Right ventricle myocardium inferior (tissue), 1 donor: ENCODE data around the gene KREMEN1. TPM values are rescaled to one million over a fixed set of nuclear protein-coding genes. Genes with fewer than 3 reads are reported as not detected.

ENCODE experiments used
- ATAC-seq: fragments of 200-7000 bp; cut with Tn5 transposase; one replicate; pipeline ENCODE4 v1.9.1; 2020; ENCODE audit warnings: mild to moderate bottlenecking, moderate library complexity
- DNase-seq: peaks from one replicate; pipeline ENCODE4 v3.0.0; 2021; ENCODE audit errors: missing footprints
- intact Hi-C: fragments of 100-400 bp; cut with DNase I; formaldehyde crosslinking; loops from one replicate; pipeline ENCODE4 v1.11.0; 2022
- total RNA-seq: library from RNA; stranded (reverse); fragmentation: NEBNext Ultra II Directional; extraction: Animal tissue kit (Norgen Biotek cat#: 25700); gene quantifications from one replicate; pipeline ENCODE4 v1.2.1, GENCODE V29; 2021
- donor health status: DM: no; HTN: yes; CAD: no; lungs with severe emphysema.

KREMEN1 gene
- total RNA-seq, 1 donor from 2014 or later = 48.8 TPM

DNA sequence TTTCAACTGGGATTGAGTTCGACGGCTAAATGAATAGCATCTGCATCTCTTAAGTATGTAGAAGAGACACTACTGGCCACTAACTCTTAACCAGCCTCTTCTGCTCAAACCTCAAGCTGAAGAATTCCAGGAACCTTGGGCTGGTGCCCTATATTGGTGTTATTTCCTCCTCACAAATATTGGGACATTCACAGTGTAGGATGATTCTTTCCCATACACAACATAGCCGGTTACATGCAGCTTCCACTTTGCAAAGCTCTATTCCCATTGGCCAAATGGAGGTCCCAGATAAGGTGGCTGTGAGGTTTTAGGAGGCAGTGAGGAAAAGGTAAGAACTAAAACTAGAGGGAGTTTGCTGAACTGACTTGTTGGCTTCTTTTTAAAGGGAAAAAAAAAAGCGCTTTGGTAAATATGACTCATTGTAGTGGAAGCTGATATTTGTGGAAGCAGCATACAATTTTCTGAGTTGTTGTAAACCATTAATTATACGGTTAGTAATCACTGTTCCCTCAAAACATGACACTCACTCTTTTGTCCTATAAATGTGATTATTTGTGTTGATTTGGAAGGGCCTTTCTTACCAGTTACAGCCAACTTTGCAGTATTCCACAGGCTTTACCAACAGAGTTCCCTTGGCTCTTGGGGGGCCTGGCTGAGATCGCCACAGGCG is 28.8 kb upstream of the KREMEN1 start:
- DNase-seq (no peak), ATAC-seq (no peak)
- intact Hi-C loops = loop anchor here (10.0 kb wide), 1 partner anchor 439 kb away; no protein-coding TSS in a partner anchor

DNA sequence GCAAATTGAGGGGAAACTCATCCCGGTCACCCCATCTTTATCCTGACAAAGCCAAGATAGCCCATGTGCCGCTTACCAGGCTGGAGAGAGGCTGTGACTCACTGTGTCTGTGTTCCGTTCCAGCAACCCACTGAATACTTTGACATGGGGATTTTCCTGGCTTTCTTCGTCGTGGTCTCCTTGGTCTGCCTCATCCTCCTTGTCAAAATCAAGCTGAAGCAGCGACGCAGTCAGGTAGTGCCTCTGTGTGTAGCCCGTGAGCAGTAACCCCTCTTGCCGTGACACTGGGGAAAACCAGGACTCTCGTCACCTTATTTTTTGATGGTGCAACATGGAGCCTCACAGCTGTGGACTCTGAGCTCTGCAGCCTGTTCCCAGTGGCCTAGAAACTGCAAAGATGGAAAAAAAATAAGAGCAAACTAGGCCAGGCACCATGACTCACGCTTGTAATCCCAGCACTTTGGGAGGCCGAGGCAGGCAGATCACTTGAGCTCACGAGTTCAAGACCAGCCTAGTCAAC is 28.1 kb upstream of the KREMEN1 start:
- intact Hi-C loops = loop anchor here (10.0 kb wide), 1 partner anchor 440 kb away; no protein-coding TSS in a partner anchor
- DNase-seq = no peak
- no peak for ATAC-seq

DNA sequence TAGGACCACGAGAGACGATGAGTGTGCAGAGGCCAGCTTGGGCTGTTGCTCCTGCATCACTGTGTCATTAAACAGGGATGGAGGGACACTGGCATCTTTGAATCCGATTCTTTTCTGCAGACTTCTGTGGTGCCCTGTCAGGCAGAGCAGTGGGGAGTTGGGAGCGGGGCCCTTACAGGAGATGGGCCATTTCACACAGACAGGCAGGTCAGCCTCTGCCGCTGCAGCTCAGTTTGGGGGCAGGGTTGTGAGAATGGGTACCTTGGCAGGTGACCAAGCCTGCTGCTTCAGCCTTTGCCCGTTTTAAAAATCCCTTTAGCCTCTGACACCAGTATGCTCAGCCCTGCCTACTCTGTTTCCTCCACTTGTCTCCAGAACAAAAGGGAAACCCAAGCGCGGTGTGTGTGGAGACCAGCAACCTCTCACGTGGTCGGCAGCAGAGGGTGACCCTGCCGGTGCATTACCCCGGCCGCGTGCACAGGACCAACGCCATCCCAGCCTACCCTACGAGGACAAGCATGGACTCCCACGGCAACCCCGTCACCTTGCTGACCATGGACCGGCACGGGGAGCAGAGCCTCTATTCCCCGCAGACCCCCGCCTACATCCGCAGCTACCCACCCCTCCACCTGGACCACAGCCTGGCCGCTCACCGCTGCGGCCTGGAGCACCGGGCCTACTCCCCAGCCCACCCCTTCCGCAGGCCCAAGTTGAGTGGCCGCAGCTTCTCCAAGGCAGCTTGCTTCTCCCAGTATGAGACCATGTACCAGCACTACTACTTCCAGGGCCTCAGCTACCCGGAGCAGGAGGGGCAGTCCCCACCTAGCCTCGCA is 23.8 kb upstream of the KREMEN1 start:
- intact Hi-C loops = loop anchor here (10.0 kb wide), 1 partner anchor 444 kb away; no protein-coding TSS in a partner anchor
- ATAC-seq (no peak), DNase-seq (no peak)

DNA sequence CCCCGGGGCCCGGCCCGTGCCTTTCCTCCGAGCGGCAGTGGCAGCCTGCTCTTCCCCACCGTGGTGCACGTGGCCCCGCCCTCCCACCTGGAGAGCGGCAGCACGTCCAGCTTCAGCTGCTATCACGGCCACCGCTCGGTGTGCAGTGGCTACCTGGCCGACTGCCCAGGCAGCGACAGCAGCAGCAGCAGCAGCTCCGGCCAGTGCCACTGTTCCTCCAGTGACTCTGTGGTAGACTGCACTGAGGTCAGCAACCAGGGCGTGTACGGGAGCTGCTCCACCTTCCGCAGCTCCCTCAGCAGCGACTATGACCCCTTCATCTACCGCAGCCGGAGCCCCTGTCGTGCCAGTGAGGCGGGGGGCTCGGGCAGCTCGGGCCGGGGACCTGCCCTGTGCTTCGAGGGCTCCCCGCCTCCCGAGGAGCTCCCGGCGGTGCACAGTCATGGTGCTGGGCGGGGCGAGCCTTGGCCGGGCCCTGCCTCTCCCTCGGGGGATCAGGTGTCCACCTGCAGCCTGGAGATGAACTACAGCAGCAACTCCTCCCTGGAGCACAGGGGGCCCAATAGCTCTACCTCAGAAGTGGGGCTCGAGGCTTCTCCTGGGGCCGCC is 23.1 kb upstream of the KREMEN1 start:
- ATAC-seq (no peak), DNase-seq (no peak)
- intact Hi-C loops = loop anchor here (10.0 kb wide), 1 partner anchor 445 kb away; no protein-coding TSS in a partner anchor

- ATAC-seq (no peak), DNase-seq (no peak)
- intact Hi-C loops = no loop called here
Observed at GRCh38 chr22:29050457-29050856, 22.4 kb upstream of the KREMEN1 start.

- DNase-seq (no peak), ATAC-seq (no peak)
- intact Hi-C loops = no loop called here
Observed at GRCh38 chr22:29053048-29053702, 19.7 kb upstream of the KREMEN1 start.

DNA sequence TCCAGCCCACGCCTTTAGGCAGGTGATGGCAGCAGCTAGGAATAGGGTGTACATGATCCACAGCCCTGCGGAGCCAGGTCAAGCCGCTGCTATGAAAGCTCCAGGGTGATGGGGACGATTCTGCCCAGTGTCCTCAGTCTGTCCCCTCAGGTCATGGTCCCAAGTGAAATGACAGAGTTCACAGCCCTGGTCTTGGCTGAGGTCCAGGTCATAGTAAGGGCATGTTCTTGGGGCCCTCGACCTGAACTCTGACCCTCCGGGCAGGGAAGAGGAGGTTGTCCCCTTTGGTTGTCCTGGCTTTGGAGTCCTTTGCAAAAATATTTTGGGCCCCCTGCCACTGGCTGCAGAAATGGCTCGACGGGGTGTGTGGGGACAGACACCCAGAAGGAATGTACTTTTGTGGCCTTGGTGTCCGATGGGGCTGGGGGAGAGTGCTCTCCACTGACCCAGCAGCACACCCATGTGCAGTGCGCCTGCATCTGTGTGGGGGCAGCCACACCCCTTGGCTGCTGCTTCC is 18.5 kb upstream of the KREMEN1 start:
- intact Hi-C loops = no loop called here
- ATAC-seq (peak; percentile 20), DNase-seq (no peak)

DNA sequence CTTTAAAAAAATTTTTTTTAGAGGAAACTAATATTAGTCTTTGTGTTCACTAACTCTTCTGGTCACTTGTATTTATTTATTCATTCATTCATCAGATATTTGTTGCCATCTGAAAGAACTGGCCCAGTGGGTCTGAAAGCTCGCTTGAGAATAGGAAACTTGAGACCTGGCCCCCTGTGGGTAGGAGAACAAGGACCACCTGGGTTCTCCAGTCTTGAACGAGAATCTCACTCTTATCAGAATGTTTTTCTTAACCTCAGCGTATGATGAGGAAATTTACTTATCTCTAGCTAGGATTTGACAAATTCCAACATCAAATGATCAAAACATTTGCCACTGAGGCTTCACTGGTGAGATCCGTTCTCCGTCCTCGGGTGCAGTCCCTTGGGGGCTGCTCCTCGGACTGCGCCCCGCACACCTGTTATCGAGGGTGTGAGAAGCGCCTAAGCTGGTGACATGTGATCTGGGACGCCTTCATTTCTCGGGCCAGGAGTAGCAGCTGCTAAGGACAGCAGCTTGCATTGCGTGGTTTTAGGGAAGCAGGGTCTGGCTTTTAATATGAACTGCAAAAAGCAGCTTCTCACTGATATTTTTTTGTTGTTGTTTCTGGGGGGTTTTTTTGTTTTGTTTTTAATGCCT is 17.5 kb upstream of the KREMEN1 start:
- no peak for ATAC-seq

DNA sequence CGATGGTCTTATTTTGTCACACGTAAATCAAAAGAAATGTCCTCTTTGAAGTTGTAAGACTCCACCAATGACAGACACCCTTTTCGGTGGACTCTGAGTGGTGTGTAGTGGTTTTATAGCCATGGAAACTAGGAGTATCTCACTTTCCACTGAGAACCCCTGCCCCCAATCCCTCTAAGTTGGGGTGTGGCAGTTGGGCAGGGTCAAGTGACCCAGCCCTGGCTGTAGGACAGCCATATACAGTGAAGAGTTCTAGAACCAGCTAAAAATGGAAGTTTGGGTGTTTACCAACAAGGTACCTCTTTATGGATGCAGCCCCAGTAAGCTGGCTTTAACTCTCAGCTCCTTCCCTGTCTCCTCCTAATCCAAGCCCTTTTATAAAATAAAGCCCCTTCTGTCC is 16.4 kb upstream of the KREMEN1 start:
- intact Hi-C loops = no loop called here
- ATAC-seq (no peak), DNase-seq (no peak)

More for the DNA sequence above, 17.5 kb upstream of the KREMEN1 start:
- DNase-seq = no peak
- intact Hi-C loops = no loop called here

GRCh38 chr22:29060251-29060869 is 12.5 kb upstream of the KREMEN1 start:
- intact Hi-C loops = no loop called here
- DNase-seq = no peak
- ATAC-seq = no peak

DNA sequence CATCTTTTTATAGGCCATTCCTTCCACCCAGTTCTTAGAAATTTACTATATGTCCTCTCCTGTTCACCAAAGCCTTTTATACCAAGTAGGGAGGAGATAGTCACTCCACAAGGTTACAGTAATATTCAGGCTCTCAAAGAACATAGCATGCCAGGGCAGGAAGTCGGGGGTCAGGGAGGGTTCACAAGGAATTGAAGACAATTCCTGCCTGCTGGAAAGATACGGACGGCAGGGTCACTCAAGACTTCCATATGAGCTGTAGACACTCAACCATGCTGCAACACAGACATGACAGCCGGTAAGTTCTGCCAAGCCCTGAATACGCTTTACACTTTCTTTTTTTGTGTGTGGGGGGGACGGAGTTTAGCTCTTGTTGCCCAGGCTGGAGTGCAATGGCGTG is 11.9 kb upstream of the KREMEN1 start:
- DNase-seq (no peak), ATAC-seq (no peak)
- intact Hi-C loops = no loop called here

GRCh38 chr22:29061773-29062172 is 11.1 kb upstream of the KREMEN1 start, which contains the start of gene C22orf31:
TSS of gene C22orf31 (minus strand) at chr22:29061831. CDS start at chr22:29061792, 39 bp downstream.
- ATAC-seq (no peak), DNase-seq (no peak)
- intact Hi-C loops = no loop called here

GRCh38 chr22:29062286-29062821 is 10.5 kb upstream of the KREMEN1 start:
- intact Hi-C loops = no loop called here
- no peak for DNase-seq
- no peak for ATAC-seq

- DNase-seq (no peak), ATAC-seq (no peak)
- intact Hi-C loops = no loop called here
Observed at GRCh38 chr22:29065468-29066190, 7.2 kb upstream of the KREMEN1 start.

DNA sequence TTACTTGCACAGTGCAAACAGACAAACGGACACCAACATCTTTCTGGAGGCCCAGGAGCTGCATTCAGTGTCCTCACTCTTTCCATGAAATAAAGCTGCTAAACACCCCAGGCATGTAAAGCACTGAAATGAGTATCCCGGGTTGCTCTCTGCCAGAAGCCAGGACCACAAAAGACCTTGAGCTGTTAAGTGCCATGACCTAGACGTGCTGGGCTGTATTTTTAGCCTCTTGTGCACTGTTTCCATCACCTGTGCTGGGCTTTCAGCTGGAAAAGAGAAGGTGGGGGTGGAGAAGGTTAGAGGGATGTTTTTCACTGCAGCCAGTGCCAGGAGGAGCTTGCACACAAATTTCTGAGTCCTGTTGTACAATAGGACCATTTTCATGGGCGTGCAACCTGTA is 3.4 kb upstream of the KREMEN1 start:
- no peak for ATAC-seq
- DNase-seq = no peak
- intact Hi-C loops = no loop called here

DNA sequence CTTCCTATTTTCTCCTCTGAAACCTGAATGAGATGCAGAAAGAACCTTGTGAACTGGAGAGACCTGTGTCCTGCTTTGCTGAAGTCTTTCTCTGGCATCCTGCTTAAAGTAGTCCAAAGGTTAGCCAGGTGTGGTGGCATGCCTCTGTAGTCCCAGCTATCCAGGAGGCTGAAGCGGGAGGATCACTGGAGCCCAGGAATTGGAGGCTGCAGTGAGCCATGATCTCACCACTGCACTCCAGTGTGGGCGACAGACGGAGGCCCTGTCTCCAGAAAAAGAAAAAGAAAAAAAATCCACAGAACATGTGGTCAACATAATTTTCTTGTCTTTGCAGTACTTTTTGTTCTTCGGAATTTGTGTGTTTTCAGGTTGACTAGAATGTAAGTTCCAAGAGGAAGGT is 2.3 kb upstream of the KREMEN1 start:
- ATAC-seq (no peak), DNase-seq (no peak)
- intact Hi-C loops = loop anchor here (10.0 kb wide), 1 partner anchor 194 kb away; the partner anchor contains the start of genes EWSR1 and RHBDD3
